MG63 (cell line): ENCODE data around the gene NBPF9. TPM values are rescaled to one million over a fixed set of nuclear protein-coding genes. Genes with fewer than 3 reads are reported as not detected.
"Not testable (repeated sequence)": the region's sequence is repeated elsewhere in the genome, so short reads cannot be mapped to it uniquely, and the experiment has no call there.

Source experiments
- DNase-seq: peaks from one replicate; pipeline ENCODE4 v3.0.0-alpha.2; 2020
- H3K27me3 ChIP-seq: fragments of 250-450 bp; sonication (Bioruptor Pico); 2 replicates; pipeline ENCODE4 v1.5.1; 2020; ENCODE audit warnings: mild to moderate bottlenecking, moderate library complexity
- H3K36me3 ChIP-seq: fragments of 250-450 bp; sonication (Bioruptor Pico); 2 replicates; pipeline ENCODE4 v1.5.1; 2020; ENCODE audit warnings: mild to moderate bottlenecking, moderate library complexity
- H3K4me3 ChIP-seq: fragments of 250-450 bp; sonication (Bioruptor Pico); 2 replicates; pipeline ENCODE4 v1.5.1; 2020; ENCODE audit warnings: mild to moderate bottlenecking, moderate library complexity
- H3K9me3 ChIP-seq: fragments of 250-450 bp; sonication (Bioruptor Pico); 2 replicates; pipeline ENCODE4 v1.5.1; 2020; ENCODE audit warnings: mild to moderate bottlenecking, moderate library complexity
- total RNA-seq: library from RNA; depleted of rRNA; stranded (reverse); fragments of >200 nt; shearing (Covaris generic); gene quantifications from 2 replicates; pipeline ENCODE4 v1.2.3, GENCODE V29; 2014; ENCODE audit warnings: low replicate concordance

Gene NBPF9
- total RNA-seq, 1 experiment from 2014 or later = 8.8 TPM

GRCh38 chr1:149033916-149034315 lies 69.4 kb downstream of the NBPF9 start:
- H3K9me3 ChIP-seq, H3K4me3 ChIP-seq, H3K27me3 ChIP-seq, H3K36me3 ChIP-seq, DNase-seq: not testable (repeated sequence)

GRCh38 chr1:149024327-149024726 lies 79.0 kb downstream of the NBPF9 start:
- not testable (repeated sequence) for H3K4me3 ChIP-seq, H3K27me3 ChIP-seq, DNase-seq, H3K36me3 ChIP-seq, H3K9me3 ChIP-seq

- H3K9me3 ChIP-seq, DNase-seq, H3K4me3 ChIP-seq, H3K27me3 ChIP-seq, H3K36me3 ChIP-seq: not testable (repeated sequence)
Observed at GRCh38 chr1:149018577-149018976, 84.8 kb downstream of the NBPF9 start.

- not testable (repeated sequence) for H3K9me3 ChIP-seq
Observed at GRCh38 chr1:149016626-149017025, 86.7 kb downstream of the NBPF9 start.

GRCh38 chr1:149015522-149015921 lies 87.8 kb downstream of the NBPF9 start:
- not testable (repeated sequence) for H3K27me3 ChIP-seq, DNase-seq, H3K36me3 ChIP-seq, H3K4me3 ChIP-seq, H3K9me3 ChIP-seq

More at GRCh38 chr1:149016626-149017025, 86.7 kb downstream of the NBPF9 start:
- H3K36me3 ChIP-seq, DNase-seq, H3K4me3 ChIP-seq, H3K27me3 ChIP-seq: not testable (repeated sequence)

GRCh38 chr1:149013513-149013912 lies 89.8 kb downstream of the NBPF9 start:
- not testable (repeated sequence) for H3K4me3 ChIP-seq, H3K27me3 ChIP-seq, H3K36me3 ChIP-seq, H3K9me3 ChIP-seq, DNase-seq

- H3K27me3 ChIP-seq, DNase-seq, H3K4me3 ChIP-seq, H3K9me3 ChIP-seq, H3K36me3 ChIP-seq: not testable (repeated sequence)
Observed at GRCh38 chr1:149012599-149012998, 90.8 kb downstream of the NBPF9 start.

- not testable (repeated sequence) for H3K4me3 ChIP-seq, H3K27me3 ChIP-seq, H3K9me3 ChIP-seq, H3K36me3 ChIP-seq, DNase-seq
Observed at GRCh38 chr1:149009761-149010160, 93.6 kb downstream of the NBPF9 start.

GRCh38 chr1:149008769-149009168 lies 94.6 kb downstream of the NBPF9 start:
- H3K27me3 ChIP-seq, H3K4me3 ChIP-seq, DNase-seq, H3K36me3 ChIP-seq, H3K9me3 ChIP-seq: not testable (repeated sequence)

GRCh38 chr1:149008326-149008725 lies 95.0 kb downstream of the NBPF9 start:
- not testable (repeated sequence) for H3K27me3 ChIP-seq, DNase-seq, H3K9me3 ChIP-seq, H3K4me3 ChIP-seq, H3K36me3 ChIP-seq
